Activated T-helper 2 cell treated with anti-CD3 and anti-CD28 coated beads, Interferon-gamma antibody, Interleukin-2, Interleukin-4, amounts not matched to agents 10 μg/mL and 5 μg/mL and 100 μg/mL, durations not matched to agents 14 hours and 24 hours and 36 hours (primary cell): ENCODE measurements around the gene BANF2. TPM values are rescaled to one million over a fixed set of nuclear protein-coding genes. Genes with fewer than 3 reads are reported as not detected.
"Not testable (repeated sequence)": the region's sequence is repeated elsewhere in the genome, so short reads cannot be mapped to it uniquely, and the experiment has no call there.

Source experiments
- DNase-seq: peaks from one replicate; pipeline ENCODE4 v3.0.0; 2021; ENCODE audit warnings: low spot score
- H3K27ac Mint-ChIP-seq: one replicate; pipeline ENCODE4 v1.8.0; 2021; ENCODE audit warnings: mixed read lengths
- H3K27me3 Mint-ChIP-seq: one replicate; pipeline ENCODE4 v1.8.0; 2021; ENCODE audit warnings: low read depth, mixed read lengths
- H3K36me3 Mint-ChIP-seq: one replicate; pipeline ENCODE4 v1.8.0; 2021; ENCODE audit warnings: low read depth, mixed read lengths
- H3K4me1 Mint-ChIP-seq: one replicate; pipeline ENCODE4 v1.8.0; 2021; ENCODE audit warnings: low read depth, mixed read lengths
- H3K4me3 Mint-ChIP-seq: one replicate; pipeline ENCODE4 v1.8.0; 2021; ENCODE audit warnings: low read depth, mild to moderate bottlenecking, moderate library complexity, mixed read lengths
- H3K9me3 Mint-ChIP-seq: one replicate; pipeline ENCODE4 v1.8.0; 2021; ENCODE audit warnings: mixed read lengths
- intact Hi-C: fragments of 100-400 bp; cut with micrococcal nuclease; formaldehyde crosslinking; loops from one replicate; pipeline ENCODE4 v1.15.1; 2023
- total RNA-seq: library from RNA; stranded (reverse); gene quantifications from 2 replicates; pipeline ENCODE4 v1.2.3, GENCODE V29; 2022

Gene BANF2
- total RNA-seq, 1 donor from 2014 or later = not detected

- H3K36me3 Mint-ChIP-seq = no peaks in the 10 kb centered on the region
- H3K27me3 Mint-ChIP-seq = no peaks in the 10 kb centered on the region
- intact Hi-C loops = no loop called here
- no peak overlapping the region for H3K4me3 Mint-ChIP-seq
- no peak for DNase-seq
- no peak overlapping the region for H3K27ac Mint-ChIP-seq
- H3K9me3 Mint-ChIP-seq = peaks cover 7% of the 10 kb centered on the region
- no peaks in the 10 kb centered on the region for H3K4me1 Mint-ChIP-seq
These were observed 59.7 kb downstream of the BANF2 start for GRCh38 chr20:17759449-17759848.

- Mint-ChIP-seq H3K27ac (no peak overlapping the region), H3K9me3 (peaks cover 7% of the 10 kb centered on the region), H3K4me3 (no peak overlapping the region), H3K36me3 (no peaks in the 10 kb centered on the region), H3K27me3 (no peaks in the 10 kb centered on the region), H3K4me1 (no peaks in the 10 kb centered on the region)
- intact Hi-C loops = no loop called here
- no peak for DNase-seq
These were observed 61.8 kb downstream of the BANF2 start for GRCh38 chr20:17761604-17762003.

- intact Hi-C loops = no loop called here
- Mint-ChIP-seq H3K36me3 (no peaks in the 10 kb centered on the region), H3K9me3 (peaks cover 7% of the 10 kb centered on the region), H3K27ac (no peak overlapping the region), H3K27me3 (no peaks in the 10 kb centered on the region), H3K4me3 (no peak overlapping the region), H3K4me1 (no peaks in the 10 kb centered on the region)
- no peak for DNase-seq
These were observed 62.6 kb downstream of the BANF2 start for GRCh38 chr20:17762243-17762872.

GRCh38 chr20:17762873-17763557 is 63.2 kb downstream of the BANF2 start:
- Mint-ChIP-seq H3K27me3 (no peaks in the 10 kb centered on the region), H3K36me3 (no peaks in the 10 kb centered on the region), H3K4me1 (no peaks in the 10 kb centered on the region), H3K27ac (no peak overlapping the region), H3K9me3 (peaks cover 5% of the 10 kb centered on the region), H3K4me3 (no peak overlapping the region)
- intact Hi-C loops = no loop called here
- no peak for DNase-seq

GRCh38 chr20:17765017-17765416 is 65.3 kb downstream of the BANF2 start:
- intact Hi-C loops = no loop called here
- no peaks in the 10 kb centered on the region for H3K36me3 Mint-ChIP-seq
- no peak overlapping the region for H3K4me3 Mint-ChIP-seq
- H3K9me3 Mint-ChIP-seq = no peaks in the 10 kb centered on the region
- no peak overlapping the region for H3K27ac Mint-ChIP-seq
- H3K27me3 Mint-ChIP-seq = no peaks in the 10 kb centered on the region
- no peaks in the 10 kb centered on the region for H3K4me1 Mint-ChIP-seq
- no peak for DNase-seq

- intact Hi-C loops = no loop called here
- Mint-ChIP-seq H3K36me3 (no peaks in the 10 kb centered on the region), H3K27me3 (no peaks in the 10 kb centered on the region), H3K4me3 (no peak overlapping the region), H3K4me1 (no peaks in the 10 kb centered on the region), H3K9me3 (no peaks in the 10 kb centered on the region), H3K27ac (no peak overlapping the region)
- DNase-seq = no peak
These were observed 65.8 kb downstream of the BANF2 start for GRCh38 chr20:17765584-17765983.

GRCh38 chr20:17766226-17766625 is 66.5 kb downstream of the BANF2 start:
- no peak for DNase-seq
- no peaks in the 10 kb centered on the region for H3K36me3 Mint-ChIP-seq
- no peaks in the 10 kb centered on the region for H3K27me3 Mint-ChIP-seq
- intact Hi-C loops = no loop called here
- H3K27ac Mint-ChIP-seq = no peak overlapping the region
- no peaks in the 10 kb centered on the region for H3K4me1 Mint-ChIP-seq
- no peaks in the 10 kb centered on the region for H3K9me3 Mint-ChIP-seq
- no peak overlapping the region for H3K4me3 Mint-ChIP-seq

- DNase-seq = no peak
- Mint-ChIP-seq H3K4me1 (no peaks in the 10 kb centered on the region), H3K27me3 (peaks cover 3% of the 10 kb centered on the region), H3K4me3 (no peak overlapping the region), H3K27ac (no peak overlapping the region), H3K9me3 (no peaks in the 10 kb centered on the region), H3K36me3 (no peaks in the 10 kb centered on the region)
- intact Hi-C loops = no loop called here
These were observed 67.9 kb downstream of the BANF2 start for GRCh38 chr20:17767624-17768023.

GRCh38 chr20:17768271-17768670 is 68.5 kb downstream of the BANF2 start:
- no peak overlapping the region for H3K4me3 Mint-ChIP-seq
- DNase-seq = no peak
- peaks cover 3% of the 10 kb centered on the region for H3K27me3 Mint-ChIP-seq
- no peak overlapping the region for H3K27ac Mint-ChIP-seq
- no peaks in the 10 kb centered on the region for H3K4me1 Mint-ChIP-seq
- H3K9me3 Mint-ChIP-seq = no peaks in the 10 kb centered on the region
- no peaks in the 10 kb centered on the region for H3K36me3 Mint-ChIP-seq
- intact Hi-C loops = no loop called here

GRCh38 chr20:17769716-17770115 is 70.0 kb downstream of the BANF2 start:
- H3K27ac Mint-ChIP-seq, H3K4me1 Mint-ChIP-seq, H3K36me3 Mint-ChIP-seq, H3K4me3 Mint-ChIP-seq, DNase-seq, H3K27me3 Mint-ChIP-seq, H3K9me3 Mint-ChIP-seq, intact Hi-C loops: not testable (repeated sequence)

- no peaks in the 10 kb centered on the region for H3K9me3 Mint-ChIP-seq
- no peak overlapping the region for H3K27ac Mint-ChIP-seq
- H3K4me1 Mint-ChIP-seq = no peaks in the 10 kb centered on the region
- no peaks in the 10 kb centered on the region for H3K36me3 Mint-ChIP-seq
- intact Hi-C loops = no loop called here
- H3K27me3 Mint-ChIP-seq = peaks cover 3% of the 10 kb centered on the region
- no peak overlapping the region for H3K4me3 Mint-ChIP-seq
- DNase-seq = no peak
These were observed 71.6 kb downstream of the BANF2 start for GRCh38 chr20:17771206-17772004.

GRCh38 chr20:17772005-17772343 is 72.2 kb downstream of the BANF2 start:
- H3K27me3 Mint-ChIP-seq = peaks cover 3% of the 10 kb centered on the region
- H3K27ac Mint-ChIP-seq = no peak overlapping the region
- intact Hi-C loops = no loop called here
- H3K9me3 Mint-ChIP-seq = no peaks in the 10 kb centered on the region
- H3K36me3 Mint-ChIP-seq = no peaks in the 10 kb centered on the region
- DNase-seq = no peak
- no peak overlapping the region for H3K4me3 Mint-ChIP-seq
- H3K4me1 Mint-ChIP-seq = no peaks in the 10 kb centered on the region

GRCh38 chr20:17773619-17774018 is 73.9 kb downstream of the BANF2 start:
- Mint-ChIP-seq H3K4me3 (no peak overlapping the region), H3K27ac (no peak overlapping the region), H3K36me3 (no peaks in the 10 kb centered on the region), H3K4me1 (no peaks in the 10 kb centered on the region), H3K9me3 (no peaks in the 10 kb centered on the region), H3K27me3 (peaks cover 3% of the 10 kb centered on the region)
- DNase-seq = no peak
- intact Hi-C loops = no loop called here
